Measurements from ENCODE around the gene EPB41L4A.

EPB41L4A gene

GRCh38 chr5:112350626-112351025, 68.5 kb downstream of the EPB41L4A start:
- no peak for DNase-seq

- DNase-seq = no peak
Measured at GRCh38 chr5:112349371-112349770, 69.7 kb downstream of the EPB41L4A start.

- DNase-seq = no peak
Measured at GRCh38 chr5:112348915-112349314, 70.2 kb downstream of the EPB41L4A start.

- DNase-seq = no peak
Measured at GRCh38 chr5:112348387-112348786, 70.7 kb downstream of the EPB41L4A start.

- DNase-seq = no peak
Measured at GRCh38 chr5:112346411-112347044, 72.5 kb downstream of the EPB41L4A start.

GRCh38 chr5:112344540-112344939, 74.5 kb downstream of the EPB41L4A start:
- DNase-seq = no peak

GRCh38 chr5:112342389-112342788, 76.7 kb downstream of the EPB41L4A start:
- DNase-seq = no peak

GRCh38 chr5:112339761-112340160, 79.3 kb downstream of the EPB41L4A start:
- no peak for DNase-seq

- no peak for DNase-seq
Measured at GRCh38 chr5:112338681-112339337, 80.3 kb downstream of the EPB41L4A start.

GRCh38 chr5:112333331-112333781, 85.7 kb downstream of the EPB41L4A start:
- DNase-seq = no peak

GRCh38 chr5:112331892-112332291, 87.2 kb downstream of the EPB41L4A start:
- no peak for DNase-seq

GRCh38 chr5:112329419-112330090, 89.5 kb downstream of the EPB41L4A start:
- DNase-seq = no peak

GRCh38 chr5:112323166-112323565, 95.9 kb downstream of the EPB41L4A start:
- no peak for DNase-seq

GRCh38 chr5:112320408-112320807, 98.7 kb downstream of the EPB41L4A start:
- DNase-seq = no peak

- DNase-seq = no peak
Measured at GRCh38 chr5:112318346-112318745, 100.7 kb downstream of the EPB41L4A start.

GRCh38 chr5:112317866-112318265, 101.2 kb downstream of the EPB41L4A start:
- no peak for DNase-seq

- DNase-seq = no peak
Measured at GRCh38 chr5:112316731-112317130, 102.3 kb downstream of the EPB41L4A start.

GRCh38 chr5:112316006-112316405, 103.1 kb downstream of the EPB41L4A start:
- DNase-seq = no peak

GRCh38 chr5:112312295-112313275, 106.5 kb downstream of the EPB41L4A start:
- DNase-seq = no peak

- DNase-seq = no peak
Measured at GRCh38 chr5:112310746-112311145, 108.3 kb downstream of the EPB41L4A start.

- DNase-seq = no peak
Measured at GRCh38 chr5:112308608-112309007, 110.5 kb downstream of the EPB41L4A start.

- no peak for DNase-seq
Measured at GRCh38 chr5:112306956-112307355, 112.1 kb downstream of the EPB41L4A start.

GRCh38 chr5:112304743-112305142, 114.3 kb downstream of the EPB41L4A start:
- DNase-seq = no peak

Measured in stimulated activated CD4-positive, alpha-beta T cell treated with anti-CD3 and anti-CD28 coated beads, Interleukin-2, amount 100 ng/mL, for 48 hours (primary cell).